HCEC 1CT (cell line): ENCODE measurements around the gene KIF1A.
"Not testable (repeated sequence)": the region's sequence is repeated elsewhere in the genome, so short reads cannot be mapped to it uniquely, and the experiment has no call there.

Experiments
- DNase-seq: peaks from one replicate; pipeline ENCODE4 v3.0.0-alpha.2; 2017

KIF1A gene

GRCh38 chr2:240692583-240693561 lies 127.1 kb downstream of the KIF1A start:
- DNase-seq: not testable (repeated sequence)

GRCh38 chr2:240691631-240692420 lies 128.2 kb downstream of the KIF1A start, which contains the start of gene AQP12A:
TSS of gene AQP12A (plus strand) at chr2:240691866. CDS start at chr2:240691914, 48 bp downstream.
- not testable (repeated sequence) for DNase-seq

GRCh38 chr2:240691075-240691427 lies 129.0 kb downstream of the KIF1A start:
- not testable (repeated sequence) for DNase-seq

GRCh38 chr2:240690421-240691074 lies 129.5 kb downstream of the KIF1A start:
- DNase-seq: not testable (repeated sequence)

GRCh38 chr2:240689975-240690374 lies 130.0 kb downstream of the KIF1A start:
- no peak for DNase-seq

- DNase-seq: no peak
Observed at GRCh38 chr2:240688553-240688919, 131.5 kb downstream of the KIF1A start.

GRCh38 chr2:240687741-240688552 lies 132.1 kb downstream of the KIF1A start:
- DNase-seq: no peak

- no peak for DNase-seq
Observed at GRCh38 chr2:240687045-240687740, 132.8 kb downstream of the KIF1A start.

GRCh38 chr2:240686460-240686859 lies 133.6 kb downstream of the KIF1A start:
- no peak for DNase-seq

- DNase-seq: no peak
Observed at GRCh38 chr2:240685771-240686371, 134.1 kb downstream of the KIF1A start.

GRCh38 chr2:240683980-240684728 lies 135.9 kb downstream of the KIF1A start:
- DNase-seq: not testable (repeated sequence)

- DNase-seq: not testable (repeated sequence)
Observed at GRCh38 chr2:240683329-240683979, 136.6 kb downstream of the KIF1A start.

- DNase-seq: not testable (repeated sequence)
Observed at GRCh38 chr2:240682431-240683224, 137.4 kb downstream of the KIF1A start, which contains the start of gene AQP12B. TSS of gene AQP12B (minus strand) at chr2:240682885. CDS start at chr2:240682837, 48 bp downstream.

- DNase-seq: not testable (repeated sequence)
Observed at GRCh38 chr2:240680185-240680584, 139.8 kb downstream of the KIF1A start.

GRCh38 chr2:240678909-240679308 lies 141.1 kb downstream of the KIF1A start:
- DNase-seq: not testable (repeated sequence)

- not testable (repeated sequence) for DNase-seq
Observed at GRCh38 chr2:240678043-240678442, 142.0 kb downstream of the KIF1A start.

GRCh38 chr2:240675345-240675744 lies 144.7 kb downstream of the KIF1A start:
- DNase-seq: not testable (repeated sequence)

- DNase-seq: not testable (repeated sequence)
Observed at GRCh38 chr2:240674461-240675184, 145.4 kb downstream of the KIF1A start.
